ENCODE measurements around the gene TANGO6. TPM values are rescaled to one million over a fixed set of nuclear protein-coding genes. Genes with fewer than 3 reads are reported as not detected.
"Not testable (repeated sequence)": the region's sequence is repeated elsewhere in the genome, so short reads cannot be mapped to it uniquely, and the experiment has no call there.

The TANGO6 gene
- total RNA-seq, 1 experiment from 2014 or later, result 21.8 TPM

DNA sequence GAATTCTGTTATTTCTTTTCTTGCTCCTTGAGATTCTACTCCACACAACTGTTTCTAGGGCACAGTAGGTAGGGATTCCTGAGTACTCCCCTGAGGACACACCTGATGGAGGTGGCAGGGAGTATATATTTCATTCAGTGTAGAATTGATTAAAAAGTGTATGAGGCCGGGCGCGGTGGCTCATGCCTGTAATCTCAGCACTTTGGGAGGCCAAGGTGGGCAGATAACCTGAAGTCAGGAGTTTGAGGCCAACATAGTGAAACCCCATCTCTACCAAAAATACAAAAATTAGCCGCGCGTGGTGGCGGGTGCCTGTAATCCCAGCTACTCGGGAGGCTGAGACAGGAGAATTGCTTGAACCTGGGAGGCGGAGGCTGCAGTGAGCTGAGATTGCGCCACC is 283.5 kb downstream of the TANGO6 start:
- H3K36me3 ChIP-seq (ENCODE audit: insufficient read depth, low read length); H2AFZ ChIP-seq (ENCODE audit: low read length); DNase-seq; H3K27ac ChIP-seq (ENCODE audit: low read length); H3K4me3 ChIP-seq (ENCODE audit: low read length); H3K9me3 ChIP-seq (ENCODE audit: low read length); H3K27me3 ChIP-seq (ENCODE audit: low read length); H3K9ac ChIP-seq (ENCODE audit: low read length); H3K4me2 ChIP-seq (ENCODE audit: low read depth, low read length, poor library complexity, severe bottlenecking); H3K9me2 ChIP-seq (replicated peaks; ENCODE audit: insufficient read depth, low read length): not testable (repeated sequence)
- Histone ChIP-seq H3K79me2 (ENCODE audit: low read length) (peaks cover 86% of the 10 kb centered on the region), H3K4me1 (ENCODE audit: low read length) (peaks cover 11% of the 10 kb centered on the region), H4K20me1 (ENCODE audit: insufficient read depth, low read depth, low read length) (peaks cover 14% of the 10 kb centered on the region)

DNA sequence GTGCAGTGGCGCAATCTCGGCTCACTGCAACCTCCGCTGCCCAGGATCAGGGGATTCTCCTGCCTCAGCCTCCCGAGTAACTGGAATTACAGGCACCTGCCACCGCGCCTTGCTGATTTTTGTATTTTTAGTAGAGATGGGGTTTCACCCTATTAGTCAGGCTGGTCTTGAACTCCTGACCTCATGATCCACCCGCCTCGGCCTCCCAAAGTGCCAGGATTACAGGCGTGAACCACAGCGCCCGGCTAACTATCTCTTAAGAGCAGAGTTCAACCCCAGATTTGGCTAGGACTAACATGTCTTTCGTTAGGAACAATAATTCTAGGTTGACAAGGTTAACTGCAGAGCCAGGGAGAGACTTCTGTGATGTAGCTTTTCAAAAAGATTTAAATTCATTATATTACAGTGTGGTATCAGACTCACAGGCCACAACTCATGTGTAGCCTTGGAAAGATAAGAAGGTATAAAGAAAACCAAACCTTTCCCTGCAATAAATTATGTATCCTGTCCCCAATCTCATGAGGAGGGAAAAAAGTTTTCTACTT is 284.7 kb downstream of the TANGO6 start:
- no peak for DNase-seq
- Histone ChIP-seq H2AFZ (ENCODE audit: low read length) (no peak overlapping the region), H3K4me1 (ENCODE audit: low read length) (peaks cover 11% of the 10 kb centered on the region), H3K9ac (ENCODE audit: low read length) (no peak overlapping the region), H3K36me3 (ENCODE audit: insufficient read depth, low read length) (no peaks in the 10 kb centered on the region; the same call in 1 of the 2 replicates), H3K9me3 (ENCODE audit: low read length) (no peaks in the 10 kb centered on the region), H3K9me2 (replicated peaks; ENCODE audit: insufficient read depth, low read length) (no peaks in the 10 kb centered on the region), H3K4me3 (ENCODE audit: low read length) (no peak overlapping the region), H3K4me2 (ENCODE audit: low read depth, low read length, poor library complexity, severe bottlenecking) (no peak overlapping the region), H3K27ac (ENCODE audit: low read length) (no peak overlapping the region), H4K20me1 (ENCODE audit: insufficient read depth, low read depth, low read length) (peaks cover 17% of the 10 kb centered on the region), H3K27me3 (ENCODE audit: low read length) (no peaks in the 10 kb centered on the region), H3K79me2 (ENCODE audit: low read length) (peaks cover 89% of the 10 kb centered on the region)

DNA sequence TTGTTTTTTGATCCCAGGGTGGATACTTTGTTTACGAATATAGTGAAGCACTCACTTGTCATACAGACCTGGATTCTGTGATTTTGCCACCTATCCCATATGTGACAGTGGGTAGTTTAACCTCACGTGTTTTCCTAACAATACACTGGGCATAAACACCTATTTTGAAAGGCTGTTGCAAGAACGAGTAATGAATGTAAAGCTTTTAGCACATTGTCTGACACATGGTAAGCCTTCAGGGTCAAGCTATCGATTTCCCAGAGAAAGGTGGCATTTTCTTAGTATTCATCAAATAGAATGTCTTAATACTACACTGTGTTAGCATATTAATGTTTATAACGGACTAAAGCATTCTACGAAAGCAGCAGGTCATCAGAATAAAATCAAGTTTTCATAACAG is 287.1 kb downstream of the TANGO6 start:
- no peaks in the 10 kb centered on the region for H3K9me3 ChIP-seq (ENCODE audit: low read length)
- H3K27ac ChIP-seq (ENCODE audit: low read length), result peak overlapping the region; percentile 89
- H3K9me2 ChIP-seq (replicated peaks; ENCODE audit: insufficient read depth, low read length), result no peaks in the 10 kb centered on the region
- H3K4me2 ChIP-seq (ENCODE audit: low read depth, low read length, poor library complexity, severe bottlenecking), result peak overlapping the region; percentile 75
- H3K27me3 ChIP-seq (ENCODE audit: low read length), result no peaks in the 10 kb centered on the region
- H3K36me3 ChIP-seq (ENCODE audit: insufficient read depth, low read length), result peaks cover 12% of the 10 kb centered on the region; the same call in 1 of the 2 replicates
- peak overlapping the region; percentile 87; the same call in 1 of the 2 replicates for H3K4me3 ChIP-seq (ENCODE audit: low read length)
- H4K20me1 ChIP-seq (ENCODE audit: insufficient read depth, low read depth, low read length), result peaks cover 22% of the 10 kb centered on the region
- no peak overlapping the region for H2AFZ ChIP-seq (ENCODE audit: low read length)
- peak overlapping the region; percentile 99; the same call in 1 of the 2 replicates for H3K9ac ChIP-seq (ENCODE audit: low read length)
- DNase-seq, result no peak
- peaks cover 90% of the 10 kb centered on the region for H3K79me2 ChIP-seq (ENCODE audit: low read length)
- H3K4me1 ChIP-seq (ENCODE audit: low read length), result peaks cover 23% of the 10 kb centered on the region

DNA sequence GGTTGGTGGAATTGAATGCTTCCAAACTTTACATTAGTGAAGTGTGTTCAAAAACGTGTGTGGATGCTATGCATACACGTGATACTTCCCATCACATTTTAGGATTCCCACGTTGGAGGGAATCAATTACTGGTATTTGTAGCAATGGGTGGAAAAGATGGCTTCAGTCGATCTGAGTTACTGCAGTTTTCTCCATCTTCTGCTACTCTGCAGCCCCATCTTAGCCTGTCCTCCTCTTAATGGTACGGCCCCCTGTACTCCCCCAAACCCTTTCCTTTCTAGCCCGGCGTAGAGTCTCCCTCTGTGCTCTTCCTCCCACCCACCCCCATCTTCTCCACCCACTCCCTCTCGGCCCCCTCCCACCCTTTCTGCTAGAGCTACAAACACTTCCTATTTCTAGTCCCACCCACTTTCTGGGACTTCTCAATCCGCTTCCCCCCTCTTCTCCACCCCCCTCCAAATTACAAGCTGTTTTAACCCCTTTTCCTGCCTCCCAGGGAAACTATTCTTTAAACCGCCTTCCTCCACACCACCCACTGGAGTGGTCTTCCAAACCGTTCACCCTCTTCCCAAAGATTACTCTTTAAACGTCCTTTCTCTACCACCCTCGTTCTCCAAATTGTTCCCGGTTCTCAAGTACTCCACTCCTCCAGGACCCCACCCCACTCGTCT is 288.0 kb downstream of the TANGO6 start:
- Histone ChIP-seq H4K20me1 (ENCODE audit: insufficient read depth, low read depth, low read length) (peaks cover 20% of the 10 kb centered on the region), H3K9me2 (replicated peaks; ENCODE audit: insufficient read depth, low read length) (no peaks in the 10 kb centered on the region), H3K4me3 (ENCODE audit: low read length) (peak overlapping the region; percentile 87), H3K9ac (ENCODE audit: low read length) (peak overlapping the region; percentile 99), H3K36me3 (ENCODE audit: insufficient read depth, low read length) (peaks cover 17% of the 10 kb centered on the region; the same call in 1 of the 2 replicates), H3K79me2 (ENCODE audit: low read length) (peaks cover 90% of the 10 kb centered on the region), H3K27ac (ENCODE audit: low read length) (peak overlapping the region; percentile 89), H2AFZ (ENCODE audit: low read length) (no peak overlapping the region), H3K27me3 (ENCODE audit: low read length) (no peaks in the 10 kb centered on the region), H3K9me3 (ENCODE audit: low read length) (no peaks in the 10 kb centered on the region), H3K4me2 (ENCODE audit: low read depth, low read length, poor library complexity, severe bottlenecking) (peak overlapping the region; percentile 75), H3K4me1 (ENCODE audit: low read length) (peaks cover 23% of the 10 kb centered on the region)
- peak; percentile 71 for DNase-seq

GRCh38 chr16:69131839-69132423 is 288.6 kb downstream of the TANGO6 start:
- H3K79me2 ChIP-seq (ENCODE audit: low read length), result peaks cover 91% of the 10 kb centered on the region
- H3K27ac ChIP-seq (ENCODE audit: low read length), result peak overlapping the region; percentile 89
- no peaks in the 10 kb centered on the region for H3K9me3 ChIP-seq (ENCODE audit: low read length)
- H2AFZ ChIP-seq (ENCODE audit: low read length), result no peak overlapping the region
- no peaks in the 10 kb centered on the region for H3K27me3 ChIP-seq (ENCODE audit: low read length)
- no peaks in the 10 kb centered on the region for H3K9me2 ChIP-seq (replicated peaks; ENCODE audit: insufficient read depth, low read length)
- H3K36me3 ChIP-seq (ENCODE audit: insufficient read depth, low read length), result peaks cover 24% of the 10 kb centered on the region; the same call in 1 of the 2 replicates
- peak overlapping the region; percentile 99 for H3K9ac ChIP-seq (ENCODE audit: low read length)
- peak overlapping the region; percentile 87 for H3K4me3 ChIP-seq (ENCODE audit: low read length)
- peaks cover 23% of the 10 kb centered on the region for H3K4me1 ChIP-seq (ENCODE audit: low read length)
- peaks cover 20% of the 10 kb centered on the region for H4K20me1 ChIP-seq (ENCODE audit: insufficient read depth, low read depth, low read length)
- DNase-seq, result peak; percentile 92
- peak overlapping the region; percentile 75 for H3K4me2 ChIP-seq (ENCODE audit: low read depth, low read length, poor library complexity, severe bottlenecking)

GRCh38 chr16:69132424-69133252 is 289.3 kb downstream of the TANGO6 start, which contains the start of the genes CHTF8 and UTP4:
CHTF8 (minus strand) TSS chr16:69132588; CDS start chr16:69121458, 11,130 bp downstream.
UTP4 (plus strand) TSS chr16:69132649; CDS start chr16:69133460, 811 bp downstream.
- peaks cover 23% of the 10 kb centered on the region for H3K4me1 ChIP-seq (ENCODE audit: low read length)
- no peaks in the 10 kb centered on the region for H3K27me3 ChIP-seq (ENCODE audit: low read length)
- no peaks in the 10 kb centered on the region for H3K9me2 ChIP-seq (replicated peaks; ENCODE audit: insufficient read depth, low read length)
- peaks cover 31% of the 10 kb centered on the region; the same call in 1 of the 2 replicates for H3K36me3 ChIP-seq (ENCODE audit: insufficient read depth, low read length)
- H3K4me3 ChIP-seq (ENCODE audit: low read length), result peak within 1 kb of the TSS; percentile 87
- H2AFZ ChIP-seq (ENCODE audit: low read length), result no peak within 1 kb of the TSS; the same call in 1 of the 2 replicates
- peak within 1 kb of the TSS; percentile 88 for H3K4me2 ChIP-seq (ENCODE audit: low read depth, low read length, poor library complexity, severe bottlenecking)
- peak within 1 kb of the TSS; percentile 99 for H3K9ac ChIP-seq (ENCODE audit: low read length)
- peak; percentile 95 for DNase-seq
- no peaks in the 10 kb centered on the region for H3K9me3 ChIP-seq (ENCODE audit: low read length)
- H3K27ac ChIP-seq (ENCODE audit: low read length), result peak within 1 kb of the TSS; percentile 89
- H4K20me1 ChIP-seq (ENCODE audit: insufficient read depth, low read depth, low read length), result peaks cover 20% of the 10 kb centered on the region
- peaks cover 93% of the 10 kb centered on the region for H3K79me2 ChIP-seq (ENCODE audit: low read length)

DNA sequence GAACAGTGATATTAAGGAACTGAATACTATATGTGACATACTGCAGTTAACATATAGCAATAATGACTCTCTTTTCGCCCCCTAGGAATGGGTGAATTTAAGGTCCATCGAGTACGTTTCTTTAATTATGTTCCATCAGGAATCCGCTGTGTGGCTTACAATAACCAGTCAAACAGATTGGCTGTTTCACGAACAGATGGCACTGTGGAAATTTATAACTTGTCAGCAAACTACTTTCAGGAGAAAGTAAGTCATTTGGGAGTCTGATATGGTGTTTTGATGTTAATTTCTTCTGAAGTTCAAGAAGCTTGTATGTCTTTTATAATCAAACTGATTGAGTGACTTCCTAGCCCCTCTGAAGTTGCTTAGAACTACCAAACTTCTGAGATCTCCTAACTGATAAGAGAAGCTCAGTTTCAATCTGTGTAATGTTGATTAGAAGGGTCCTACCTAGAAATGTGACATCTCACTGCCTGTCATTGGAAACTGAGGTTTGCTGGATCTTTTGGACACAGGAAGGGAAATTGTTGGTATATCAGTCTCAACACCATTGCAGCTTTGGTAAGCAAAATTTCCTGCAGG is 290.1 kb downstream of the TANGO6 start:
- peak overlapping the region; percentile 99 for H3K9ac ChIP-seq (ENCODE audit: low read length)
- H3K27me3 ChIP-seq (ENCODE audit: low read length), result no peaks in the 10 kb centered on the region
- H3K36me3 ChIP-seq (ENCODE audit: insufficient read depth, low read length), result peaks cover 39% of the 10 kb centered on the region; the same call in 1 of the 2 replicates
- H3K79me2 ChIP-seq (ENCODE audit: low read length), result peaks cover 92% of the 10 kb centered on the region
- H4K20me1 ChIP-seq (ENCODE audit: insufficient read depth, low read depth, low read length), result peaks cover 20% of the 10 kb centered on the region
- no peaks in the 10 kb centered on the region for H3K9me2 ChIP-seq (replicated peaks; ENCODE audit: insufficient read depth, low read length)
- peak overlapping the region; percentile 88 for H3K4me2 ChIP-seq (ENCODE audit: low read depth, low read length, poor library complexity, severe bottlenecking)
- DNase-seq, result no peak
- H3K9me3 ChIP-seq (ENCODE audit: low read length), result no peaks in the 10 kb centered on the region
- H3K4me1 ChIP-seq (ENCODE audit: low read length), result peaks cover 23% of the 10 kb centered on the region
- no peak overlapping the region for H2AFZ ChIP-seq (ENCODE audit: low read length)
- peak overlapping the region; percentile 24; the same call in 1 of the 2 replicates for H3K27ac ChIP-seq (ENCODE audit: low read length)
- H3K4me3 ChIP-seq (ENCODE audit: low read length), result peak overlapping the region; percentile 87

Measured in Karpas-422 (cell line).